ENCODE data around the gene IL1RAPL1.

IL1RAPL1 gene

GRCh38 chrX:29671421-29671820 lies 1084.2 kb downstream of the IL1RAPL1 start:
- DNase-seq = no peak

GRCh38 chrX:29687687-29688086 lies 1100.4 kb downstream of the IL1RAPL1 start:
- no peak for DNase-seq

GRCh38 chrX:29690061-29690460 lies 1102.8 kb downstream of the IL1RAPL1 start:
- DNase-seq = no peak

GRCh38 chrX:29691044-29691443 lies 1103.8 kb downstream of the IL1RAPL1 start:
- no peak for DNase-seq

- DNase-seq = no peak
Observed at GRCh38 chrX:29693912-29694311, 1106.7 kb downstream of the IL1RAPL1 start.

GRCh38 chrX:29699239-29699638 lies 1112.0 kb downstream of the IL1RAPL1 start:
- no peak for DNase-seq

- no peak for DNase-seq
Observed at GRCh38 chrX:29707088-29707487, 1119.8 kb downstream of the IL1RAPL1 start.

- no peak for DNase-seq
Observed at GRCh38 chrX:29721152-29721551, 1133.9 kb downstream of the IL1RAPL1 start.

- no peak for DNase-seq
Observed at GRCh38 chrX:29724316-29724715, 1137.1 kb downstream of the IL1RAPL1 start.

- no peak for DNase-seq
Observed at GRCh38 chrX:29726811-29727210, 1139.6 kb downstream of the IL1RAPL1 start.

- DNase-seq = no peak
Observed at GRCh38 chrX:29728639-29729038, 1141.4 kb downstream of the IL1RAPL1 start.

GRCh38 chrX:29744966-29745365 lies 1157.7 kb downstream of the IL1RAPL1 start:
- no peak for DNase-seq

GRCh38 chrX:29746326-29746725 lies 1159.1 kb downstream of the IL1RAPL1 start:
- no peak for DNase-seq

- DNase-seq = no peak
Observed at GRCh38 chrX:29762006-29762405, 1174.8 kb downstream of the IL1RAPL1 start.

- no peak for DNase-seq
Observed at GRCh38 chrX:29775890-29776289, 1188.6 kb downstream of the IL1RAPL1 start.

- no peak for DNase-seq
Observed at GRCh38 chrX:29787656-29788055, 1200.4 kb downstream of the IL1RAPL1 start.

GRCh38 chrX:29788991-29789699 lies 1201.9 kb downstream of the IL1RAPL1 start:
- no peak for DNase-seq

- DNase-seq = no peak
Observed at GRCh38 chrX:29792335-29792734, 1205.1 kb downstream of the IL1RAPL1 start.

GRCh38 chrX:29797156-29797555 lies 1209.9 kb downstream of the IL1RAPL1 start:
- no peak for DNase-seq

GRCh38 chrX:29798469-29798868 lies 1211.2 kb downstream of the IL1RAPL1 start:
- no peak for DNase-seq

- DNase-seq = no peak
Observed at GRCh38 chrX:29813174-29813573, 1225.9 kb downstream of the IL1RAPL1 start.

- no peak for DNase-seq
Observed at GRCh38 chrX:29824176-29824906, 1237.1 kb downstream of the IL1RAPL1 start.

- DNase-seq = no peak
Observed at GRCh38 chrX:29826742-29827141, 1239.5 kb downstream of the IL1RAPL1 start.

- no peak for DNase-seq
Observed at GRCh38 chrX:29834311-29834710, 1247.1 kb downstream of the IL1RAPL1 start.

- DNase-seq = no peak
Observed at GRCh38 chrX:29834764-29835163, 1247.5 kb downstream of the IL1RAPL1 start.
